GM19023 (cell line): Measurements from ENCODE around the gene ZNF771.
"Not testable (repeated sequence)": the region's sequence is repeated elsewhere in the genome, so short reads cannot be mapped to it uniquely, and the experiment has no call there.

Experiments used
- ATAC-seq: cut with Tn5 transposase; IDR thresholded peaks from one replicate; pipeline ENCODE4 v1.9.1; 2021; ENCODE audit warnings: mild to moderate bottlenecking, moderate library complexity; ENCODE audit not compliant: unreplicated experiment

The ZNF771 gene

DNA sequence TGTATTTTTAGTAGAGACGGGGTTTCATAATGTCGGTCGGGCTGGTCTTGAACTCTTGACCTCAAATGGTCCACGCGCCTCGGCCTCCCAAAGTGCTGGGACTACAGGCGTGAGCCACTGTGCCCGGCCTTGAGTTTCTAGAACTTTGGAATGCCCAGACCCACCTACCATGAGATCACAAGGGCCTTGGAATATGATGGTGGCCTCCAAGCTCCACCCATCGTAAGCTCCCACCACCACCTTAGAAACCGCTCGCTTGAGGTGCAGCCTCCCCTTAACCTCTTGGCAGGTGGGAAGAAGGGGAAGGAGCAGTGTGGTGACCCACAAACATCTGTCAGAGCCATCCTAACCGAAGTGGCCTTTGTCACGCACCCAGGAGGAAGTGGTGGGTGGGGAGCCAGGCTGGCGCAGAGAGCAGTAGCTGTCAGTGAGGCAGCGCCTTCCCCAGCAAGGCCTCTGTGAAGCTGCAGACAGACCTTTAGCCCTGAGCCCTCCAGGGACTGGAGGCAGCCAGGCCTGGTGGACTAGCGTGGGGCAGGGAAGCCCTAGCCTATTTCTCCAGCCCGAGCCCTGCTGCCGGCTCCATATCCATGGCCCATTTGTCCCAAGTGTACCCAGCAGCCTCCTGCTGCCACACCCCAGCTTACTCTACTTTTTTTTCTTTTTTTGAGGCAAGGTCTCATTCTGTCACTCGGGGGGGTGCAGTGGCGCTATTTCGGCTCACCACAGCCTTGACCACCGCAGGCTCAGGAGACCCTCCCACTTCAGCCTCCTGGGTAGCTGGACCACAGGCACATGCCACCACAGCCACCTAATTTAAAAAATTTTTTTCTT, 51.4 kb downstream of the ZNF771 start:
- peak; percentile 72 for ATAC-seq

DNA sequence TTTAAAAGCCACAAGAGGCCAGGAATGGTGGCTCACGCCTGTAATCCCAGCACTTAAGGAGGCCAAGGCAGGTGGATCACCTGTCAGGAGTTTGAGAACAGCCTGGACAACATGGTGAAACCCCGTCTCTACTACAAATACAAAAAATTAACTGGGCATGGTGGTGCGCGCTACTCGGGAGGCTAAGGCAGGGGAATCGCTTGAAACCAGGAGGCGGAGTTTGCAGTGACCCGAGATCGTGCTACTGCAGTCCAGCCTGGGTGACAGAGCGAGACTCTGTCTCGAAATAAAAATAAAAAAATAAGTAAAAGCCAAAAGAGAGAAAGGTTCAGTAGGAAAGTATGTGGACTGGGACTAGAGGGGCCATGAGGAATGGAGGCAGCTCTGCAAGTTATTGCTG, 52.0 kb downstream of the ZNF771 start:
- ATAC-seq: peak; percentile 21

DNA sequence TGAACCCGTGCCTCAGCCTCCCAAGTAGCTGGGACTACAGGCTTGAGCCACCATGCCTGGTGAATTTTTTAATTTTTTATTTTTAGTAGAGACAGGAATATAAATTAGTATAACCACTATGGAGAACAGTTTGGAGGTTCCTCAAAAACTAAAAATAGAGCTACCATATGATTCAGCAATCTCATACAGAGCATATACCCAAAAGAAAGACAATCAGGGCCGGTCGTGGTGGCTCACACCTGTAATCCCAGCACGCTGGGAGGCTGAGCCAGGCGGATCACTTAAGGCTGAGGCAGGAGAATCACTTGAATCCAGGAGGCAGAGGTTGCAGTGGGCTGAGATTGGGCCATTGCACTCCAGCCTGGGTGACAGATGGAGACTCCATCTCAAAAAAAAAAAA, 54.0 kb downstream of the ZNF771 start:
- ATAC-seq: not testable (repeated sequence)

GRCh38 chr16:30464078-30464477, 56.7 kb downstream of the ZNF771 start:
- no peak for ATAC-seq
